ENCODE results near the gene ERBB4.
"Not testable (repeated sequence)": the region's sequence is repeated elsewhere in the genome, so short reads cannot be mapped to it uniquely, and the experiment has no call there.

ERBB4 gene

GRCh38 chr2:212154477-212154878 is 384.1 kb downstream of the ERBB4 start:
- no peak for DNase-seq (ENCODE audit: low read depth in 4 of 4, low spot score in 1 of 4)

- DNase-seq (ENCODE audit: low read depth in 4 of 4, low spot score in 1 of 4) = no peak
Observed at GRCh38 chr2:212153923-212154322, 384.7 kb downstream of the ERBB4 start.

GRCh38 chr2:212147921-212148513 is 390.6 kb downstream of the ERBB4 start:
- no peak for DNase-seq (ENCODE audit: low read depth in 4 of 4, low spot score in 1 of 4)

GRCh38 chr2:212146416-212146815 is 392.2 kb downstream of the ERBB4 start:
- no peak for DNase-seq (ENCODE audit: low read depth in 4 of 4, low spot score in 1 of 4)

- DNase-seq (ENCODE audit: low read depth in 4 of 4, low spot score in 1 of 4) = no peak
Observed at GRCh38 chr2:212145121-212145520, 393.5 kb downstream of the ERBB4 start.

GRCh38 chr2:212142631-212143030 is 396.0 kb downstream of the ERBB4 start:
- no peak for DNase-seq (ENCODE audit: low read depth in 4 of 4, low spot score in 1 of 4)

- no peak for DNase-seq (ENCODE audit: low read depth in 4 of 4, low spot score in 1 of 4)
Observed at GRCh38 chr2:212141499-212141898, 397.1 kb downstream of the ERBB4 start.

GRCh38 chr2:212136216-212136795 is 402.3 kb downstream of the ERBB4 start:
- no peak for DNase-seq (ENCODE audit: low read depth in 4 of 4, low spot score in 1 of 4)

- no peak for DNase-seq (ENCODE audit: low read depth in 4 of 4, low spot score in 1 of 4)
Observed at GRCh38 chr2:212135739-212136138, 402.9 kb downstream of the ERBB4 start.

GRCh38 chr2:212133337-212133736 is 405.3 kb downstream of the ERBB4 start:
- DNase-seq (ENCODE audit: low read depth in 4 of 4, low spot score in 1 of 4) = no peak

GRCh38 chr2:212124598-212124997 is 414.0 kb downstream of the ERBB4 start:
- no peak for DNase-seq (ENCODE audit: low read depth in 4 of 4, low spot score in 1 of 4)

- no peak for DNase-seq (ENCODE audit: low read depth in 4 of 4, low spot score in 1 of 4)
Observed at GRCh38 chr2:212119591-212119990, 419.0 kb downstream of the ERBB4 start.

GRCh38 chr2:212117926-212118325 is 420.7 kb downstream of the ERBB4 start:
- no peak for DNase-seq (ENCODE audit: low read depth in 4 of 4, low spot score in 1 of 4)

- no peak for DNase-seq (ENCODE audit: low read depth in 4 of 4, low spot score in 1 of 4)
Observed at GRCh38 chr2:212114489-212114888, 424.1 kb downstream of the ERBB4 start.

GRCh38 chr2:212112401-212112800 is 426.2 kb downstream of the ERBB4 start:
- no peak for DNase-seq (ENCODE audit: low read depth in 4 of 4, low spot score in 1 of 4)

- no peak for DNase-seq (ENCODE audit: low read depth in 4 of 4, low spot score in 1 of 4)
Observed at GRCh38 chr2:212109792-212110680, 428.6 kb downstream of the ERBB4 start.

GRCh38 chr2:212109217-212109616 is 429.4 kb downstream of the ERBB4 start:
- DNase-seq (ENCODE audit: low read depth in 4 of 4, low spot score in 1 of 4) = no peak

- no peak for DNase-seq (ENCODE audit: low read depth in 4 of 4, low spot score in 1 of 4)
Observed at GRCh38 chr2:212107989-212108388, 430.6 kb downstream of the ERBB4 start.

- DNase-seq (ENCODE audit: low read depth in 4 of 4, low spot score in 1 of 4) = no peak
Observed at GRCh38 chr2:212107014-212107413, 431.6 kb downstream of the ERBB4 start.

- DNase-seq (ENCODE audit: low read depth in 4 of 4, low spot score in 1 of 4) = not testable (repeated sequence)
Observed at GRCh38 chr2:212106536-212106935, 432.1 kb downstream of the ERBB4 start.

GRCh38 chr2:212099658-212100057 is 438.9 kb downstream of the ERBB4 start:
- no peak for DNase-seq (ENCODE audit: low read depth in 4 of 4, low spot score in 1 of 4)

- DNase-seq (ENCODE audit: low read depth in 4 of 4, low spot score in 1 of 4) = no peak
Observed at GRCh38 chr2:212098966-212099365, 439.6 kb downstream of the ERBB4 start.
